GM19452 (cell line): ENCODE results near the gene UMAD1.
"Not testable (repeated sequence)": the region's sequence is repeated elsewhere in the genome, so short reads cannot be mapped to it uniquely, and the experiment has no call there.

Experiments used
- ATAC-seq: cut with Tn5 transposase; IDR thresholded peaks from one replicate; pipeline ENCODE4 v1.9.1; 2021; ENCODE audit not compliant: unreplicated experiment

Gene UMAD1

DNA sequence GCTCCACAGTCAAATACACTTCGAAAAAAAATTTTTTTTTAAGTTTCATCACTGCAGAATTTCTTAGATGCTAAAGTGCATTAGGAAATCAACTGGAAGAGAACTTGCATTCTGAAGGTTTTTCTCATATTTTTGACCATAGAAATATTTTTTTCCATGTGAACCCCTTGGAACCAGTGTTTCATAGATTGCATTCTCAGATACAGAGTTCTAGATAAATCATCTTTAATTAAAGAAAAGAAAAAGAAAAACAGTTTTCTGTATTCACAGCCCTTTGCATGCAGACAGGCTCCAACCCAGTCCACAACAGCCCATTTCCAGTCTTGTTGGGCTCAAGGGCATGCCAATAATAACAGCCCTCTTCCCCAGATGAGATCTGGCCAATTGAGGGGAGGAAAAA, 153.4 kb downstream of the UMAD1 start:
- no peak for ATAC-seq

- ATAC-seq: no peak
These were observed 154.7 kb downstream of the UMAD1 start for GRCh38 chr7:7795203-7795602.

DNA sequence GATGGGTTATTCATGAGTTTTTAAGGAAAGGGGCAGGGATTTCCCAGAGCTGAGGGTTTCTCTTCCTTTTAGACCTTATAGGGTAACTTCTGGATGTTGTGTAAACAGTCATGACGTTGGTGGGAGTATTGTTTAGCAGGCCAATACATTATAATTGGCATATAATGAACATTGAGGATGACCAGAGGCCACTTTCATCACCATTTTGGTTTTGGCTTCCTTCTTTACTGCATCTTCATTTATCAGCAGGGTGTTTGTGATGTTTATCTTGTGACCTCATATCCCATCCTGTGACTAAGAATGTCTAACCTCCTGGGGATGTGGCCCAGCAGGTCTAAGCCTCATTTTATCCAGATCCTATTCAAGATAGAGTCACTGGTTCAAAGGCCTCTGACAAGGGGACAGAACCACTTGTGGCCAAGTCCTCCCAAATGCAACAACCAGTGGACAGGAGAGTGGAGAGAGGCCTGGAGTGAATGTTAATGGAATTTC, 155.1 kb downstream of the UMAD1 start:
- ATAC-seq: no peak

DNA sequence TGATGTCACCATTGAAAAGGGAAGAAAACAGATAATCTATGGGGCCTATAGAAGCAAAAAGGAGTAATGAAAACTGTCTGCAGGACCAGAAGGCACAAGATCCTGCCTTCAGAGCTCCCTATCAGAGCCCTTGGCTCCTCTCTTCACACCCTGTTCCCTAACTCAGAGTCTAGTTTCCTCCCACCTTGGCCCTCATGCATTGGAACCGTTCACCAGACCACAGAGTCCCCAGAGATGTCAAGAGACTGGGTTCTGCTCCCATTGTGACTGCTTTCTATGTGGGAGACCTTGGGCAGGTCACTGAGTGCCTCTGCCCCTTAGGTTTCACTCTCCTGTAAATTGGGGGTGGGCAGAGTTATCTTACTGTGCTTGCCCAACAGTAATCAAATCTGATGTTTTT, 158.0 kb downstream of the UMAD1 start:
- ATAC-seq: peak; percentile 73

DNA sequence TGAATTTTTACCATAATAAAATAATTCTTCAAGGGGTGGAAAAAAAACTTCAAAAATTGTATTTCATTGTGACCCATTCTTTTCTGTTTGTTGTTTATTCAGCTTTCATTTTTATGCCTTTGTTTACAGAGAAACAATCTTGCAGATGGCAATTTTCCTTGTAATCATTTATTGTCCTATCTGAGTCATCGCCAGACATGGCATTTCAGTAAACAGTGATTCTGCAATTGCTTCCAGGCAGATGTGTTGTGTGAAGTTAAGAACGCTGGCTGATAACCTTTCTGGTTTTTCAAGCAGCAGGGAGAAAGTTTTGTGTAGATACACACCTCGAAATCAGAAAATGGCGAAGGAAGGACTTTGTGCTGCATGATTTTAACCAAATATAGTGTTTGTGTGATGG, 158.6 kb downstream of the UMAD1 start:
- no peak for ATAC-seq

DNA sequence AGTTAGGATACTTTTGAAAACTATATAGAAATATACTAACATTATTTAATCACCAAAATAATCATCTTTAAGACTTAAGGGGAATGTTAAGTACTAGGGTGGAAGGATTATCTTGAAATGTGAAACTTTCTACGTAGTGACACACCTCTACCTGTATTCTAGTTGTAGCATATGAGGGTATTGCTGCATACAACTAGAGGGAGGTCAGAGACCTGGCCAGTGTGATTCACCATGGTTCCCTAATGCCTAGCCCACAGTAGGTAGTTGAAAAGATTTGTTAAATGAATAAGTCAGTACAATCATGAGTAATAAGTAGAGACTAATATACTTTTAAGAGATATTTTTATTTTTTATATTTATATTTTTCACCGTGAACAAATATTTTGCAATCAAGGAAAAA, 162.0 kb downstream of the UMAD1 start:
- no peak for ATAC-seq

GRCh38 chr7:7803715-7804178, 163.2 kb downstream of the UMAD1 start:
- ATAC-seq: peak; percentile 71

DNA sequence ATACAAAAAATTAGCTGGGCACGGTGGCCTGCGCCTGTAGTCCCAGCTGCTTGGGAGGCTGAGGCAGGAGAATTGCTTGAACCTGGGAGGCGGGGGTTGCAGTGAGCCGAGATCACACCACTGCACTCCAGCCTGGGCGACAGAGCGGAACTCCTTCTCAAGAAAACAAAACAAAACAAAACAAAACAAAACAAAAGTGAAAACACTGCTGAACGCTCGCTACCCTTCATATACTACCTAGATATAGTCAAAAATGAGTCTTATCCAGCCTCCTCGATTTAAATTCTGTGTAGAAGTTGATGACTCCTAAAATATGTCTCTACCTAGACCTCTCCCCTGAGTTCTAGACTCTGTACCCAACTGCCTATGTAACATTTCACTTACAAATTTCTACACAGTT, 164.3 kb downstream of the UMAD1 start:
- ATAC-seq: not testable (repeated sequence)

GRCh38 chr7:7805511-7806153, 165.1 kb downstream of the UMAD1 start:
- no peak for ATAC-seq

DNA sequence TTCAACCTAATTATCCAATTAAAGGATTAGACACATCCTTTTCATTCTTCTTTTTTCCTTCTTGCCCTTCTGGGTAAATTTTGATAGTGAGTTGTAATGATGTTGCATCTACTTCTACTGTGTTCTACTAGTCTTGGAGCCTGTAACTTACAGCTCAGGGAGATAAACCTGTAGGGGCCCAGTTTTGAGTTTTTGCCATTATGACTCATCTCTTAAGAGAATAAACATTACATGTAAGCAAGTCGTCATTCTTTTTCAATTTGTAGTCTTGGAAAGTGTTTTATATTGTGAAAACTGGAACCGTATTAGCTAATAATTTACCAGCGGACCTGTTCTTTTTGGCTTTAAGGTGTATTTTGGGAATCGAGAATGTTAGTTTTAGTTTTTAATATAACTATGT, 167.6 kb downstream of the UMAD1 start:
- ATAC-seq: no peak

GRCh38 chr7:7808626-7809025, 168.1 kb downstream of the UMAD1 start:
- ATAC-seq: no peak

- no peak for ATAC-seq
These were observed 169.8 kb downstream of the UMAD1 start for GRCh38 chr7:7810380-7810779.

- no peak for ATAC-seq
These were observed 170.3 kb downstream of the UMAD1 start for GRCh38 chr7:7810826-7811225.

- no peak for ATAC-seq
These were observed 171.6 kb downstream of the UMAD1 start for GRCh38 chr7:7812112-7812511.

- no peak for ATAC-seq
These were observed 174.8 kb downstream of the UMAD1 start for GRCh38 chr7:7815395-7815794.

- peak; percentile 34 for ATAC-seq
These were observed 175.5 kb downstream of the UMAD1 start for GRCh38 chr7:7816084-7816483.

DNA sequence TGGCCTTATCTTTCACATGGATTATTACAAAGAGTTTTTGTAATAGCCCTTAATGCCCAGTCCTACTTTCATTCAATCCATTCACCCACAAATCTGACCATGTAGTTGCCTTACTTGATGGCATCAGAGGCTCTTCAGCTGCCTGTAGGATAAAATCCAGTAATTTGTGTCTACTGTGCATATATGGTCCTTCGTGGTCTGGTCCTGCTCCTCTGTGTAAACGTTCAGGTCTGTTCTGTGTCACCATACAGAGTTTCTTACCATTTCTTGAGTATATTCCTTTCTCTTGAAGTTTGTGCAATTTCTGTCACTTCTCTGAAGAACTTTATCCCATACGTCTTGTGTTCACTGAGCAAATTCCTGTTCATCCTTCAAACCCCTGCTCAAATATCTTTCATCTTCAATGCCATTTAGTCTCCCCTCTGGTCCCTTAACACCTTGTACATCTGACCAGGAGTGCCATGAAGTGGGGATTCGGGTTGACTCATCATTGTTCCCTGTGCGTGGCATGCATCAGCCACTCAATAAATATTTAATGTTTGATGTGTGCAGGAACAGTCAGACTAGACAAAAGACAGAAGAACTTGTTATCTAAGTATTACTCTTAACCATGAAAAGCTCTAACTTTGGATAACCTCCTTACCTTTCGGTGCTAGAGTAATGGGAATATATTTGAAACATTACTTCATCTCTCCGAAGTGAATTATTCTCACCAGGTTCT, 176.4 kb downstream of the UMAD1 start:
- no peak for ATAC-seq

GRCh38 chr7:7817748-7818147, 177.2 kb downstream of the UMAD1 start:
- no peak for ATAC-seq

- not testable (repeated sequence) for ATAC-seq
These were observed 177.6 kb downstream of the UMAD1 start for GRCh38 chr7:7818179-7818578.

DNA sequence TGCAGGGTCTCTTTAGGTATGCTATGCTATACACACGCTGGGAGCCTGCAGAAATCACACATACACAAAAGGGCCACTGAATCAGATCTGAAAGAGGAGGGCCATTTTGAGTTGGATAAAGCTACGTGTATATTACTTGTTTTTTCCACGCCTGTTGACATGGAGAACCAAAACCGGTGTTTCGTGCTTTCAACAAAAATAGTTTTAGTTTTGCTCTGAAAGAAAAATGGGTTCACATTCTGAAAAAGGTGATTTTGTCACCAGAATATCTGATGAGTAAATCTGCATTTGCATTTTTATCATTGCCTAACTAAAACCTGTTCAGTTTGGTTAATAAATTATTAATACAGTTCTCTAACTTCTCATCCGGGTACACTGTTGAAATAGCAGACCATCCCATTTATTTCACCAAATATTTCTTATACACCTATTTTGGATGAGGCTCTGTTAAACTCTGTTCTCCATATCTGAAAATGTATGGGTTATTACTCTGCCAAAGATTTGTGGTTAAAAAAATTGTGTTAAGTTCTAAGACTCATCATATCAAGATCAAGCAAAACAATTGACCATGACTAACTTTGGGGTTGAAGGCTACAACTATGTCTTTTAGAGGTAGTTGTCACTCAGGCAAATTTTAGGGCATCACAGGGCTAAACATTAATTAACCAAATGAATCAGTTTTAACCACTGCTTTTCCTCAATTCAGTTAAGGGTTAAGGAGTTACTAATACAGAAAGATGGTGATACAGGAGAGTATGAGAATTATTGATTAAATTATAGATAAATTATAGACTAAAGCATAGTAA, 179.1 kb downstream of the UMAD1 start:
- ATAC-seq: peak; percentile 56

DNA sequence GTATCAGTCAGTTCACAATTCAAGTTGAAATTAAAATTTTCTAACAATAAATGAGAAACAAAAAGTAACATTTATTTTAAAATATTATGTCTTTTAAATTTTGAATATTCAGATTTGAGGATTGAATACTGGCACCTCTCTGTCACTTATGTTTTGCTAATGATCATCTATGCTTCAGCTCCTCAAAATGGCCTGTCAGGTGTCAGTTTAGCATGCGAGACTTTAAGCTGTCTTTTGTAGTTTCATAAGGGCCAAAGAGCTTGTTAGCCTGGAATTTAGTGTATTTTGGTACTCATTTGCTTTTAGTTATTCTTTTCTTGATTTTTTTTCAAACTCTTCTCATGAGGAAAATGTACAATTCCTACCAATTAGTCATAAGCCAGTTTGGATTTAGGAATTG, 179.9 kb downstream of the UMAD1 start:
- ATAC-seq: no peak

- peak; percentile 24 for ATAC-seq
These were observed 180.4 kb downstream of the UMAD1 start for GRCh38 chr7:7820939-7821338.
